Measurements from ENCODE around the gene QRICH2. TPM values are rescaled to one million over a fixed set of nuclear protein-coding genes. Genes with fewer than 3 reads are reported as not detected.

QRICH2 gene
- total RNA-seq, 1 donor from 2014 or later, result 6.9 TPM

- FAIRE-seq (no peak), DNase-seq (ENCODE audit: low spot score in 2 of 2) (peak; percentile 79 to 93)
Observed at GRCh38 chr17:76278952-76279741, 28.9 kb downstream of the QRICH2 start.

GRCh38 chr17:76278268-76278908 is 29.7 kb downstream of the QRICH2 start:
- no peak for DNase-seq (ENCODE audit: low spot score in 2 of 2)
- no peak for FAIRE-seq

GRCh38 chr17:76277300-76278267 is 30.5 kb downstream of the QRICH2 start:
- FAIRE-seq (no peak), DNase-seq (ENCODE audit: low spot score in 2 of 2) (no peak)

- FAIRE-seq, result no peak
- no peak for DNase-seq (ENCODE audit: low spot score in 2 of 2)
Observed at GRCh38 chr17:76276461-76277299, 31.4 kb downstream of the QRICH2 start.

- DNase-seq (ENCODE audit: low spot score in 2 of 2) (no peak), FAIRE-seq (no peak)
Observed at GRCh38 chr17:76276069-76276431, 32.0 kb downstream of the QRICH2 start.

- no peak for FAIRE-seq
- no peak for DNase-seq (ENCODE audit: low spot score in 2 of 2)
Observed at GRCh38 chr17:76275382-76276068, 32.6 kb downstream of the QRICH2 start.

GRCh38 chr17:76274112-76274956 is 33.7 kb downstream of the QRICH2 start:
- FAIRE-seq, result no peak

GRCh38 chr17:76273445-76274111 is 34.5 kb downstream of the QRICH2 start:
- FAIRE-seq (no peak), DNase-seq (ENCODE audit: low spot score in 2 of 2) (no peak)

More at GRCh38 chr17:76274112-76274956, 33.7 kb downstream of the QRICH2 start:
- DNase-seq (ENCODE audit: low spot score in 2 of 2), result no peak

GRCh38 chr17:76272541-76273444 is 35.3 kb downstream of the QRICH2 start:
- DNase-seq (ENCODE audit: low spot score in 2 of 2) (no peak), FAIRE-seq (no peak)

- no peak for FAIRE-seq
- no peak for DNase-seq (ENCODE audit: low spot score in 2 of 2)
Observed at GRCh38 chr17:76271669-76272540, 36.2 kb downstream of the QRICH2 start.

- DNase-seq (ENCODE audit: low spot score in 2 of 2) (no peak), FAIRE-seq (no peak)
Observed at GRCh38 chr17:76270770-76271668, 37.1 kb downstream of the QRICH2 start.

- no peak for DNase-seq (ENCODE audit: low spot score in 2 of 2)
- no peak for FAIRE-seq
Observed at GRCh38 chr17:76270127-76270592, 37.9 kb downstream of the QRICH2 start.

- FAIRE-seq (no peak), DNase-seq (ENCODE audit: low spot score in 2 of 2) (no peak)
Observed at GRCh38 chr17:76268991-76269981, 38.8 kb downstream of the QRICH2 start.

Data from frontal cortex (tissue), 4 donors.